Esophagus muscularis mucosa (tissue), 4 donors: ENCODE measurements around the gene GFRA4. TPM values are rescaled to one million over a fixed set of nuclear protein-coding genes. Genes with fewer than 3 reads are reported as not detected.

Experiments
- DNase-seq: peaks from one replicate; pipeline ENCODE4 v3.0.0-alpha.2; 2017; ENCODE audit errors: extremely low spot score
- H3K27ac ChIP-seq, 4 donors: fragments of 200-600 bp; sonication (generic); replicated peaks in 1 of 4; 1 replicate in 3 of 4; 2 replicates in 1 of 4; pipeline ENCODE4 v1.5.1; 2016 to 2019; ENCODE audit warnings: mild to moderate bottlenecking in 1 of 4
- H3K27me3 ChIP-seq, 4 donors: fragments of 200-600 bp; sonication (generic); one replicate each; pipeline versions ENCODE4 v1.5.1 to v1.6.0; 2016 to 2019
- H3K36me3 ChIP-seq, 4 donors: fragments of 200-600 bp; sonication (generic); one replicate each; pipeline ENCODE4 v1.5.1; 2016 to 2019
- H3K4me1 ChIP-seq, 4 donors: fragments of 200-600 bp; sonication (generic); one replicate each; pipeline ENCODE4 v1.5.1; 2016 to 2019
- H3K4me3 ChIP-seq, 4 donors: fragments of 200-600 bp; sonication (generic); 1 replicate in 2 of 4; 2 replicates in 2 of 4; pipeline ENCODE4 v1.5.1; 2016 to 2019; ENCODE audit warnings: mild to moderate bottlenecking in 4 of 4, moderate library complexity in 1 of 4
- H3K9me3 ChIP-seq, 4 donors: fragments of 200-600 bp; sonication (generic); 1 replicate in 3 of 4; 2 replicates in 1 of 4; pipeline ENCODE4 v1.5.1; 2016 to 2019
- CTCF ChIP-seq, 3 experiments: fragments of 200-600 bp in 2 of 3; fragments of 450-650 bp in 1 of 3; sonication (generic) in 2 of 3; IDR thresholded peaks; one replicate each; pipeline ENCODE4 v1.5.1; 2017 to 2019; ENCODE audit warnings: antibody characterized with exemption in 3 of 3, mild to moderate bottlenecking in 2 of 3, moderate library complexity in 1 of 3
- EP300 ChIP-seq: sonication (generic); formaldehyde crosslinking; IDR thresholded peaks from one replicate; pipeline ENCODE4 v1.6.1; 2017; ENCODE audit warnings: antibody characterized with exemption
- POLR2A ChIP-seq: fragments of 450-650 bp; IDR thresholded peaks from one replicate; pipeline ENCODE4 v1.6.1; 2017; ENCODE audit warnings: antibody characterized with exemption, moderate library complexity, mild to moderate bottlenecking, low read depth
- POLR2AphosphoS5 ChIP-seq, 2 donors: sonication (generic); formaldehyde crosslinking; IDR thresholded peaks; one replicate each; pipeline ENCODE4 v1.6.1; 2017; ENCODE audit warnings: antibody characterized with exemption in 2 of 2
- WGBS: methylation state at CpG from one replicate; pipeline ENCODE4 v1.1.5; 2018; 5-methylcytosine and 5-hydroxymethylcytosine counted together
- intact Hi-C: fragments of 100-400 bp; cut with DNase I; formaldehyde crosslinking; loops from one replicate; pipeline ENCODE4 v1.15.1; 2023
- total RNA-seq, 4 donors: library from RNA; depleted of rRNA; stranded (reverse); fragments of >200 nt; gene quantifications; one replicate each; pipeline versions ENCODE4 v1.1.0 to v1.2.1, GENCODE V29; 2016

The GFRA4 gene
- total RNA-seq, 4 donors from 2014 or later, result not detected

GRCh38 chr20:3691306-3691705 is 28.1 kb upstream of the GFRA4 start:
- no peak for DNase-seq
- WGBS, result 93% methylated on average over 10 of the region's 16 CpGs
- intact Hi-C loops, result no loop called here
- Histone ChIP-seq H3K4me1 (peaks cover 12 to 18% (median 16%) of the 10 kb centered on the region in 4 donors), H3K9me3 (peaks cover 0 to 2% (median under 1%) of the 10 kb centered on the region in 4 donors), H3K36me3 (no peaks in the 10 kb centered on the region), H3K27me3 (no peaks in the 10 kb centered on the region), H3K27ac (no peak overlapping the region), H3K4me3 (no peak overlapping the region)
- TF ChIP-seq POLR2A (no peak), CTCF (IDR thresholded peaks at IDR 0.05) (no peak), EP300 (no peak), POLR2AphosphoS5 (IDR thresholded peaks at IDR 0.05) (no peak)

DNA sequence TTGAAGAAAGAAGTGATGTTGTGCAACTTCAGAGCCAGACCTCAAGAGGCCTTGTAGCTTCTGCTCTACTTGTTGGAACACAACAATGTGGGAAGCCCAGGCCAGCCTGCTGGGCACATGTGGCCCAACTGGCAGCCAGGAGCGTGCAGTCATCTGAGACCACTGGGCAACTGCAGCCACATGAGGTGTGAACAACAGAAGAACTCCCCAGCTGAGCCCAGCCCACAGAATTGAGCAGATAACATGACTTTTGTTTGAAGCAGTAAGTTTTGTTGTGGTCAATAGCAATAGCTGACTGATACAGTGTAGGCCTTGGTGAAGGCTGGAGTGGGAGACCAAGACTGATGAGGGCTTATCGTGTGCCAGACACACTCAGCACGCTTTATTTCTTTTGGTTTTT is 27.2 kb upstream of the GFRA4 start:
- Histone ChIP-seq H3K27ac (no peak overlapping the region), H3K4me1 (peaks cover 12 to 24% (median 20%) of the 10 kb centered on the region in 4 donors), H3K9me3 (no peaks in the 10 kb centered on the region), H3K27me3 (no peaks in the 10 kb centered on the region), H3K4me3 (no peak overlapping the region), H3K36me3 (no peaks in the 10 kb centered on the region)
- TF ChIP-seq POLR2A (no peak), POLR2AphosphoS5 (IDR thresholded peaks at IDR 0.05) (no peak), CTCF (IDR thresholded peaks at IDR 0.05) (no peak), EP300 (no peak)
- intact Hi-C loops, result no loop called here
- 92% methylated on average over 3 of the region's 3 CpGs for WGBS
- no peak for DNase-seq

- TF ChIP-seq EP300 (no peak), POLR2A (no peak), CTCF (IDR thresholded peaks at IDR 0.05) (no peak), POLR2AphosphoS5 (IDR thresholded peaks at IDR 0.05) (no peak)
- Histone ChIP-seq H3K9me3 (no peaks in the 10 kb centered on the region), H3K27me3 (no peaks in the 10 kb centered on the region), H3K4me3 (no peak overlapping the region), H3K4me1 (peaks cover 12 to 29% (median 20%) of the 10 kb centered on the region in 4 donors), H3K27ac (no peak overlapping the region), H3K36me3 (no peaks in the 10 kb centered on the region)
- WGBS, result 93% methylated on average over 8 of the region's 11 CpGs
- no peak for DNase-seq
- intact Hi-C loops, result no loop called here
These were observed 26.8 kb upstream of the GFRA4 start for GRCh38 chr20:3689978-3690377.

- Histone ChIP-seq H3K4me1 (peaks cover 12 to 31% (median 23%) of the 10 kb centered on the region in 4 donors), H3K9me3 (no peaks in the 10 kb centered on the region), H3K4me3 (no peak overlapping the region), H3K27ac (peak overlapping the region; percentile 69 to 84 (median 73)), H3K27me3 (no peaks in the 10 kb centered on the region), H3K36me3 (no peaks in the 10 kb centered on the region)
- intact Hi-C loops, result no loop called here
- WGBS, result 61% methylated on average over 2 of the region's 2 CpGs
- peak in 1 of 2 donors; percentile 33 for TF ChIP-seq POLR2AphosphoS5 (IDR thresholded peaks at IDR 0.05)
- peak in 1 of 3 experiments; percentile 13 for TF ChIP-seq CTCF (IDR thresholded peaks at IDR 0.05)
- no peak for TF ChIP-seq POLR2A
- no peak for TF ChIP-seq EP300
- DNase-seq, result no peak
These were observed 24.5 kb upstream of the GFRA4 start for GRCh38 chr20:3687655-3688054.

DNA sequence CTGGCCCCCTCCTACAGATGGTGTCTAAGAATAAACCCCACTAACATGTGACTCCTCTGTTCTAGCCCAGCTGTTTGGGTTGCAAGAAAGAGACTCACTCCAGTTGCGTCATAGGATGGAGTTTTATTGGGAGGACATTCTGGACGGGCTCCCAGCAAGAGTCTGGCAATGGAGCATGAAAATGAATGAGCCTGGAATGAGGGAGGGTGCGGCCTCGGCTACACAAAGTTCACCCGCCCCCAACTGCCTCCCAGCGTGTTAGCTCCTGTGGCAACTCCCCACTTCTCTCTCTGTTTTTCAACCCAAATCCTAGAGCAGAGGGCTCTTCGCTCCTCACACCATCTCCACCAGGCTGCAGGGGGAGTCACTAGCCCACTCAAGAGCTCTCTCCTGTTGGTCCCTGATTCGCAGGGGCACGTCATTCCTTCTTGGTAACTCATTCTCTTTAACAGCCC is 23.7 kb upstream of the GFRA4 start:
- H3K4me3 ChIP-seq, result peak overlapping the region in 1 of 4 donors; percentile 13
- TF ChIP-seq POLR2A (no peak), CTCF (IDR thresholded peaks at IDR 0.05) (no peak), POLR2AphosphoS5 (IDR thresholded peaks at IDR 0.05) (peak; percentile 70 to 86), EP300 (no peak)
- peaks cover 18 to 39% (median 30%) of the 10 kb centered on the region in 4 donors for H3K4me1 ChIP-seq
- WGBS, result 26% methylated on average over 9 of the region's 9 CpGs
- no peaks in the 10 kb centered on the region for H3K36me3 ChIP-seq
- H3K27me3 ChIP-seq, result peaks cover 0 to 5% (median 0%) of the 10 kb centered on the region in 4 donors
- peak; percentile 95 for DNase-seq
- H3K9me3 ChIP-seq, result no peaks in the 10 kb centered on the region
- H3K27ac ChIP-seq, result peak overlapping the region; percentile 69 to 84 (median 73)
- intact Hi-C loops, result no loop called here
